Measurements from ENCODE around the gene CA11. TPM values are rescaled to one million over a fixed set of nuclear protein-coding genes. Genes with fewer than 3 reads are reported as not detected.
A peak's percentile ranks its signal among the peaks of the same experiment; 100 is the strongest.

The CA11 gene
- total and polyA plus RNA-seq, 2 of the 8 experiments (the other 6 are each of a cell fraction or from before 2014, with no cell fraction given), result 51.7 to 71.4 TPM

DNA sequence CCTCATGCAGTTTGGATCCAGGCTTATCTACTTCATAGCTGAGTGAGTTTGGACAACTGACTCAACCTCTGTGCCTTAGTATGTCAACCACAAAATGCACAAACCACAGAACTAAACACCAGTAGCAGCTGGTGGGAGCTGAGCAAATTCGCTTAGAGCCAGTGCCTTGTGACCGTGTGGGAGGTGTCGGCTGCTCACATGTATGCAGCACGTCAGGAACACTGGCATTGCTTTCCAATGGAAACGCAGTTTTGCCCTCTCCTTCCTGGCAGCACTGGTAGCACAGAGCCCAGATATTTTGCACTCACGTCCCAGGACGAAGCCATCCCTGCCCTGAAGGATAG lies 35.1 kb upstream of the CA11 start:
- no peaks in the 10 kb centered on the region for H3K36me3 ChIP-seq (ENCODE audit: control insufficient read depth in 2 of 4, insufficient read depth in 4 of 4, low read length in 3 of 4)
- no peaks in the 10 kb centered on the region for H3K79me2 ChIP-seq (ENCODE audit: control insufficient read depth in 1 of 2, insufficient read depth in 2 of 2, low read length in 2 of 2)
- no peaks in the 10 kb centered on the region for H3K27me3 ChIP-seq (replicated peaks in 1 of 4; ENCODE audit: control insufficient read depth in 3 of 4, extremely low read depth in 1 of 4, insufficient read depth in 3 of 4, low read length in 3 of 4)
- no peak overlapping the region for H3K56ac ChIP-seq (replicated peaks; ENCODE audit: insufficient read length, low read depth, low read length)
- no peak overlapping the region for H2BK20ac ChIP-seq (ENCODE audit: low read length)
- no peak overlapping the region for H4K8ac ChIP-seq (ENCODE audit: extremely low read depth, insufficient read depth, low read length)
- no peak overlapping the region for H2BK5ac ChIP-seq (ENCODE audit: low read depth, low read length)
- TF ChIP-seq POLR2A (IDR thresholded peaks at IDR 0.05; ENCODE audit: control extremely low read depth in 1 of 2, low read depth in 2 of 2, low read length in 2 of 2), result no peak
- no peak for TF ChIP-seq YY1 (IDR thresholded peaks at IDR 0.05; ENCODE audit: low read depth, low read length)
- no peak for TF ChIP-seq TAF7 (optimal IDR thresholded peaks at IDR 0.05; ENCODE audit: borderline replicate concordance, low read depth, low read length)
- no peak for TF ChIP-seq HDAC2 (IDR thresholded peaks at IDR 0.05; ENCODE audit: borderline replicate concordance in 1 of 2, low read depth in 2 of 2, low read length in 2 of 2)
- no peak for TF ChIP-seq SIN3A (conservative IDR thresholded peaks at IDR 0.05 in 1 of 2, IDR thresholded peaks at IDR 0.05 in 1 of 2; ENCODE audit: low read depth in 1 of 2, low read length in 2 of 2)
- TF ChIP-seq SIRT6 (IDR thresholded peaks at IDR 0.05; ENCODE audit: low read length), result no peak
- TF ChIP-seq, protein P1, sequence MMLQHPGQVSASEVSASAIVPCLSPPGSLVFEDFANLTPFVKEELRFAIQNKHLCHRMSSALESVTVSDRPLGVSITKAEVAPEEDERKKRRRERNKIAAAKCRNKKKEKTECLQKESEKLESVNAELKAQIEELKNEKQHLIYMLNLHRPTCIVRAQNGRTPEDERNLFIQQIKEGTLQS (IDR thresholded peaks at IDR 0.05; ENCODE audit: insufficient read depth, low read depth, low read length), result no peak
- TF ChIP-seq ASH2L (IDR thresholded peaks at IDR 0.05; ENCODE audit: low read length), result no peak
- no peak for TF ChIP-seq POU5F1 (IDR thresholded peaks at IDR 0.05; ENCODE audit: low read depth, low read length)
- TF ChIP-seq, protein P2, sequence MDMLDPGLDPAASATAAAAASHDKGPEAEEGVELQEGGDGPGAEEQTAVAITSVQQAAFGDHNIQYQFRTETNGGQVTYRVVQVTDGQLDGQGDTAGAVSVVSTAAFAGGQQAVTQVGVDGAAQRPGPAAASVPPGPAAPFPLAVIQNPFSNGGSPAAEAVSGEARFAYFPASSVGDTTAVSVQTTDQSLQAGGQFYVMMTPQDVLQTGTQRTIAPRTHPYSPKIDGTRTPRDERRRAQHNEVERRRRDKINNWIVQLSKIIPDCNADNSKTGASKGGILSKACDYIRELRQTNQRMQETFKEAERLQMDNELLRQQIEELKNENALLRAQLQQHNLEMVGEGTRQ (IDR thresholded peaks at IDR 0.05; ENCODE audit: low read length), result no peak
- H2AK5ac ChIP-seq (ENCODE audit: low read depth, low read length), result no peak overlapping the region
- no peak overlapping the region for H3K18ac ChIP-seq (ENCODE audit: extremely low read depth, low read length)
- WGBS, 2 experiments (ENCODE audit: extremely low coverage in 1 of 2, insufficient coverage in 1 of 2, insufficient read length in 1 of 2, insufficient replicate concordance in 2 of 2, low coverage in 1 of 2, low lambda C conversion rate in 2 of 2, missing lambda C conversion rate in 1 of 2), result 81% methylated on average over 7 of the region's 7 CpGs; no CpG with 5 or more reads in 1 of the 2 experiments
- H3K14ac ChIP-seq (ENCODE audit: insufficient read length), result no peak overlapping the region
- H4K5ac ChIP-seq (ENCODE audit: insufficient read length, low read depth, low read length), result no peak overlapping the region
- no peak overlapping the region for H3K9ac ChIP-seq (replicated peaks in 1 of 4; ENCODE audit: extremely low read depth in 1 of 4, low read depth in 3 of 4, low read length in 3 of 4)
- POLR2A ChIA-PET (ENCODE audit: partially characterized antibody), result interaction anchor here (3.9 kb wide), 1 partner anchor 15 kb away, joined by 18 read pairs; the partner anchor contains the start of gene FUT2
- no peak overlapping the region for H2AFZ ChIP-seq (ENCODE audit: low read length)
- DNase-seq (ENCODE audit: low read depth in 1 of 2, low spot score in 2 of 2) (no peak), FAIRE-seq (no peak)
- H2BK120ac ChIP-seq (replicated peaks; ENCODE audit: low read depth, low read length), result no peak overlapping the region
- H2BK15ac ChIP-seq (ENCODE audit: low read length), result no peak overlapping the region
- H3K4me2 ChIP-seq (ENCODE audit: insufficient read depth in 1 of 2, low read depth in 2 of 2, low read length in 2 of 2), result no peak overlapping the region
- no peaks in the 10 kb centered on the region for H3K9me3 ChIP-seq (ENCODE audit: insufficient read depth in 2 of 2, low read depth in 1 of 2, low read length in 1 of 2)
- peak overlapping the region; percentile 27; the same call in 1 of the 2 replicates for H2BK12ac ChIP-seq (ENCODE audit: low read depth, low read length)
- H4K91ac ChIP-seq (replicated peaks; ENCODE audit: insufficient read length, low read length), result no peak overlapping the region
- H3K4me1 ChIP-seq (replicated peaks in 1 of 4; ENCODE audit: control insufficient read depth in 3 of 4, insufficient read depth in 4 of 4, low read length in 3 of 4), result no peaks in the 10 kb centered on the region; a peak in 1 of 7 replicates
- H3K23me2 ChIP-seq (ENCODE audit: low read depth, low read length), result no peaks in the 10 kb centered on the region
- H4K20me1 ChIP-seq (replicated peaks in 1 of 2; ENCODE audit: control insufficient read depth in 1 of 2, insufficient read depth in 2 of 2, low read length in 2 of 2), result no peaks in the 10 kb centered on the region
- H3K4ac ChIP-seq (replicated peaks; ENCODE audit: insufficient read length, low read depth, low read length), result no peak overlapping the region
- no peak overlapping the region for H3K23ac ChIP-seq (ENCODE audit: insufficient read length)
- H3K27ac ChIP-seq (ENCODE audit: low read depth, low read length), result no peak overlapping the region
- CTCF ChIA-PET (ENCODE audit: partially characterized antibody), result interaction anchor here (1.1 kb wide), 1 partner anchor 14 kb away, joined by 4 read pairs; the partner anchor contains the start of gene FUT2
- H3K79me1 ChIP-seq (ENCODE audit: low read depth, low read length), result no peaks in the 10 kb centered on the region
- H3K4me3 ChIP-seq (ENCODE audit: extremely low read depth in 1 of 4, insufficient read depth in 2 of 4, low read depth in 3 of 4, low read length in 4 of 4), result no peak overlapping the region

All from H1 (cell line).